Tibial artery (tissue), 4 donors: ENCODE measurements around the gene SCAMP4.
"Not testable (repeated sequence)": the region's sequence is repeated elsewhere in the genome, so short reads cannot be mapped to it uniquely, and the experiment has no call there.

Experiments used
- DNase-seq, 2 donors: peaks; one replicate each; pipeline ENCODE4 v3.0.0-alpha.2; 2019
- H3K27ac ChIP-seq, 2 donors: fragments of 200-600 bp; sonication (generic) in 1 of 2; 1 replicate in 1 of 2; 2 replicates in 1 of 2; pipeline ENCODE4 v1.5.1; 2018 to 2019; ENCODE audit warnings: mild to moderate bottlenecking in 1 of 2
- H3K27me3 ChIP-seq, 2 donors: fragments of 200-600 bp; sonication (generic) in 1 of 2; one replicate each; pipeline versions ENCODE4 v1.5.1 to v1.6.0; 2016 to 2019
- H3K36me3 ChIP-seq, 3 donors: fragments of 200-600 bp; sonication (generic) in 2 of 3; one replicate each; pipeline ENCODE4 v1.5.1; 2016 to 2019; ENCODE audit warnings: mild to moderate bottlenecking in 2 of 3
- H3K4me1 ChIP-seq, 4 donors: fragments of 200-600 bp; sonication (generic) in 2 of 4; 1 replicate in 3 of 4; 2 replicates in 1 of 4; pipeline ENCODE4 v1.5.1; 2016 to 2019
- H3K4me3 ChIP-seq, 2 donors: fragments of 200-600 bp; sonication (generic) in 1 of 2; 1 replicate in 1 of 2; 2 replicates in 1 of 2; pipeline ENCODE4 v1.5.1; 2018 to 2019; ENCODE audit warnings: mild to moderate bottlenecking in 2 of 2
- H3K9me3 ChIP-seq, 3 donors: fragments of 200-600 bp; sonication (generic) in 1 of 3; one replicate each; pipeline ENCODE4 v1.5.1; 2016 to 2019
- CTCF ChIP-seq, 2 experiments: fragments of 200-600 bp in 1 of 2; fragments of 450-650 bp in 1 of 2; IDR thresholded peaks; one replicate each; pipeline ENCODE4 v1.5.1; 2017 to 2019; ENCODE audit warnings: antibody characterized with exemption in 2 of 2, mild to moderate bottlenecking in 1 of 2, moderate library complexity in 1 of 2
- intact Hi-C: fragments of 100-400 bp; cut with DNase I; formaldehyde crosslinking; loops from one replicate; pipeline ENCODE4 v1.15.0; 2023; ENCODE audit warnings: low total_unique reads

SCAMP4 gene

DNA sequence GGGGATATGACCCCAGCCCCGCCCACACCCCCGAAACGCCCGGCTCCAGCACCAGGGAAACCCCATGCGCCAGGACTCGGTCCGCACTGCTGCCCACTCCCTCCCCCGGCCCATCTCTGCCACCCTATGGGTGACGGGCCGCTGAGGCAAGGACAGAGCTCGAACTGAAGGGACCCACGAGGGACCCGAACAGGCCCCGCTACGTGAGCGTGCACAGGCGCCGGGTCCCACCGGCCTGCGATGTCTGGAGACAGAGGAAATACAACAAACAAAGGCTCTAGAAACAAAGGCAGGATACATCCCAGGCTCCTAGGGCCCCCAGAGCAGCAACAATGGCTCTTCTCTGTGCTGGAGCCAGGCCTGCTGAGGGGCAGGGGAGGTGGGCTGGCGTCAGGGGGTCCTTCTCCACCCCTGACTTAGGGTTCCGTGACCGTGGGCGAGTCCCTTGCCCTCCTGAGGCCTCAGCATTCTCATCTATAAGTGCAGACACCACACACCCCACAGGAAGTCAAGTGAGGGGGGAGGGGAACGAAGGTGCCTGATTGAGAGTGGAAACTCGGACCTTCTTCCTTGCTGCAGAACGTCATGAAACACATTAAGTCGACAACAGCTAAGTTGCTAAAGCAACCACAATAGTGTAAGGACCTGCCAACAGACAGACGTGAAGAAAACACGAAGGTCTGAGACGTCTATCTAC, 23.0 kb upstream of the SCAMP4 start:
- H3K27ac ChIP-seq = no peak overlapping the region
- H3K36me3 ChIP-seq = peaks cover 0 to 23% (median 0%) of the 10 kb centered on the region in 3 donors
- intact Hi-C loops = no loop called here
- no peak for TF ChIP-seq CTCF (IDR thresholded peaks at IDR 0.05)
- H3K4me1 ChIP-seq = peaks cover 0 to 51% (median 36%) of the 10 kb centered on the region in 4 donors
- H3K4me3 ChIP-seq = no peak overlapping the region
- no peak for DNase-seq
- no peaks in the 10 kb centered on the region for H3K27me3 ChIP-seq
- no peaks in the 10 kb centered on the region for H3K9me3 ChIP-seq

GRCh38 chr19:1882786-1883692, 22.2 kb upstream of the SCAMP4 start:
- Histone ChIP-seq H3K27me3 (no peaks in the 10 kb centered on the region), H3K9me3 (no peaks in the 10 kb centered on the region), H3K36me3 (peaks cover 0 to 23% (median 0%) of the 10 kb centered on the region in 3 donors), H3K4me3 (peak overlapping the region in 1 of 2 donors; percentile 94), H3K4me1 (peaks cover 0 to 51% (median 36%) of the 10 kb centered on the region in 4 donors), H3K27ac (no peak overlapping the region)
- no peak for TF ChIP-seq CTCF (IDR thresholded peaks at IDR 0.05)
- no peak for DNase-seq
- intact Hi-C loops = no loop called here

DNA sequence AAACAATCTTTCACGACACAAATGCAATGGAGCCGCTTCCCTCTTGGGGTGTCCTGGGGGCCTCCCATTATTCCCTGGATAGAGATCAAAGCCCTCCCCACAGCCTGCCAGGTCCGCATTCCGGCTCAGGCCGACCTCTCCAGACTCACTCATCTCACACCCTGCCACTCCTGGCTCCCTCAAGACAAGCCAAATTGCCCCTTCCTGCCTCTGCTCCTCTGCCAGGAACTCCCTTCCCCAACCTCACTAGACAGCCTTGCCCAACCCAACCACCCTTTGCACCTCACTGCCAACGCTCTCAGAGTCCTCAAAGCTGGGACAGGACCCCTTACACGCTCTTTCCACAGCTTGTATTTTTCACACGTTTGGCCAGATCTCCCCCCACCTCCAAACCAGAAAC, 21.4 kb upstream of the SCAMP4 start:
- Histone ChIP-seq H3K4me3 (peak overlapping the region; percentile 84 to 94), H3K27me3 (no peaks in the 10 kb centered on the region), H3K27ac (no peak overlapping the region), H3K9me3 (no peaks in the 10 kb centered on the region), H3K36me3 (peaks cover 0 to 17% (median 0%) of the 10 kb centered on the region in 3 donors), H3K4me1 (peaks cover 0 to 51% (median 36%) of the 10 kb centered on the region in 4 donors)
- intact Hi-C loops = no loop called here
- no peak for TF ChIP-seq CTCF (IDR thresholded peaks at IDR 0.05)
- no peak for DNase-seq

DNA sequence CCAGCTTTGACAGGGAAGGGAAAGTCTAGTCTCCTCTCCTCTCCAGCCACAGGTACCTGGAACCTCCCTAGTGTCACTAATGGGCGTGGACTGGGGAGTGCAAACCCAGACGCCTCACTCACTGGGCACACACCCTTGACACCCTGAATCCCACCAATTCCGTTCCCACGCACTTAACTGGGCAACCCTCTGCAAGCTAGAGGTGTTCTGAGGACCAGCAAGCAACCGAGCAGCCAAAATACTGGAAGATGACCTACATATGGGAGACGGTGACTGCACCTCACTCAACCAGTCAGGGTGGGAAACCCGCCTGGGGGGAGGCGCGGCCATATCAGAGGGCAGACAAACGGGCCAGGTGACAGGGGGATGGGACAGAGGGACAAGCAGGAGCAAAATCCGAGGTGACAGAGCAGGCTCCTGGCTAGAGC, 20.9 kb upstream of the SCAMP4 start:
- H3K4me1 ChIP-seq = peaks cover 0 to 51% (median 36%) of the 10 kb centered on the region in 4 donors
- intact Hi-C loops = no loop called here
- TF ChIP-seq CTCF (IDR thresholded peaks at IDR 0.05) = no peak
- H3K9me3 ChIP-seq = no peaks in the 10 kb centered on the region
- DNase-seq = no peak
- H3K27ac ChIP-seq = peak overlapping the region; percentile 79
- no peaks in the 10 kb centered on the region for H3K27me3 ChIP-seq
- peaks cover 0 to 14% (median 0%) of the 10 kb centered on the region in 3 donors for H3K36me3 ChIP-seq
- H3K4me3 ChIP-seq = peak overlapping the region; percentile 84 to 94

DNA sequence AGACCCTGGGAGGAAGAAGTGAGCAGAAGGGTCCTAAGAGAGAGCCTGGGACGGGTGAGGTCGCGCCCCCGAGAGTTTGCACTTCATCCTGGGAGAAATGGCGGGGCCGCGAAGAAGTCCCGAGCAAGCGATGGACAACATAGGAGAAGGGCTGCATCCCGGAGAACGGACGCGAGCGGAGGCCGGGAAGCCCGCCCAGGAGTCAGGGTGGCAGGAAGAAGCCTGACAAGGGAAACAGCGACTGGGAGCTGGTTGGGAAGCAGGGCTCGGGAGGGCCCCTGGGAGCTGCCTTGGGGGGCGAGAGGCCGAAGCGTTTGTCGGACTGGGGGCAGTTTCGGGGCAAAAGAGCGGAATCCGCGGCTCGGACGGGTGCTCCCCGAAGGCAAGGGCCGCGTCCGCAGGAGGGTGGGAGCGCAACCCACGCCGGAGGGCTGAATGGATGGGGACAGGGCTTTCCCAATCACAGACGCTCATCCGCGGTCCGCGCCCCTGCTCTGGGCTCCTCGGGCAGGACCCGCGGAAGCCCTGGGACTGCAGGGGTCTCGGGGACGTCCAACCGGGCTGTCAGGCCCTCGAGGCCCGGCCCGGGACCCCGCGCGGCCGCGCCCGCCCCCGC, 20.4 kb upstream of the SCAMP4 start:
- Histone ChIP-seq H3K4me3 (peak overlapping the region; percentile 84 to 94), H3K9me3 (no peaks in the 10 kb centered on the region), H3K27me3 (no peaks in the 10 kb centered on the region), H3K27ac (peak overlapping the region; percentile 79), H3K36me3 (peaks cover 0 to 13% (median 0%) of the 10 kb centered on the region in 3 donors), H3K4me1 (peaks cover 0 to 51% (median 36%) of the 10 kb centered on the region in 4 donors)
- DNase-seq = peak in 1 of 2 donors; percentile 70
- intact Hi-C loops = no loop called here
- no peak for TF ChIP-seq CTCF (IDR thresholded peaks at IDR 0.05)

DNA sequence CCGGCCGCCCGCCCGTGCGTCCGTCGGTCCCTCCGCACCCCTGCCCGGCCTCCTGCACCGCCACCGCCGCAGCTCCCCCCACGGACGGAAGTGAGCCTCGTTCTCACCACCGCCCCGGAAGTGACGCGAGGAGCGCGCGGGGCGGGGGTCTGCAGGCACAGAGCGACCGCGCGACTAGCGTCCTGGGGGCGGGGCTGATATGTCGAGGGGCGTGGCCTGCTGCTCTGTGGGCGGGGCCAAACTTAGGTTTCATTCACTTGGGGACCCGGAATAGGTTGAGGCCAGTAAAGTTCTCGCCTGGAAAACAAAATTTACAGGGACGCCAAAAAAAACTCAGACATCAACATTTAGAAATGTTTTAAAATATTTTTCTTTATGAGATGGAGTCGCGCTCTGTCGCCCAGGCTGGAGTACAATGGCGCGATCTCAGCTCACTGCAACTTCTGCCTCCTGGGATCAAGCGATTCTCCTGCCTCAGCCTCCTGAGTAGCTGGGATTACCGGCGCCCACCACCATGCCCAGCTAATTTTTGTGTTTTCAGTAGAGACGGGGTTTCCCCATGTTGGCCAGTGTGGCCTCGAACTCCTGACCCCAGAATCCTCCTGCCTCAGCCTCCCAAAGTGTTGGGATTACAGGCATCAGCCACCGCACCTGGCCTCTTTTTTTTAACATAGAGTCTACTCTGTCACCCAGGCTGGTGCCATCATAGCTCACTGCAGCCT, 19.6 kb upstream of the SCAMP4 start, which contains the start of gene ABHD17A:
Gene ABHD17A (minus strand): TSS at position 99 of the 722 bp plus-strand sequence. CDS start 3,930 bp downstream, outside the sequence.
- Histone ChIP-seq H3K27ac (peak within 1 kb of the TSS; percentile 79), H3K4me3 (peak within 1 kb of the TSS; percentile 84 to 94), H3K4me1 (peaks cover 0 to 45% (median 36%) of the 10 kb centered on the region in 4 donors)
- peak; percentile 91 to 96 for DNase-seq
- H3K9me3 ChIP-seq, intact Hi-C loops, H3K27me3 ChIP-seq, H3K36me3 ChIP-seq: not testable (repeated sequence)

DNA sequence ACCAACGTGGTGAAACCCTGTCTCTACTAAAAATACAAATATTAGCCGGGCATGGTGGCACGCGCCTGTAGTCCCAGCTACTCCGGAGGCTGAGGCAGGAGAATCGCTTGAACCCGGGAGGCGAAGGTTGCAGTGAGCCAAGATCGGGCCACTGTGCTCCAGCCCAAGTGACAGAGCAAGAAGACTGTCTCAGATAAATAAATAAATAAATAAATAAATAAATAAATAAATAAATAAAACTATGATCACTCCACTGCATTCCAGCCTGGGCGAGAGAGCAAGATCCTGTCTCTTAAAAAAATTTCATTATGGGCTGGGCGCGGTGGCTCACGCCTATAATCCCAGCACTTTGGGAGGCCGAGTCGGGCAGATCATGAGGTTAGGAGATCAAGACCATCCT, 18.8 kb upstream of the SCAMP4 start:
- intact Hi-C loops, H3K4me3 ChIP-seq, H3K27ac ChIP-seq, DNase-seq, H3K9me3 ChIP-seq, H3K27me3 ChIP-seq, H3K36me3 ChIP-seq: not testable (repeated sequence)
- H3K4me1 ChIP-seq = peaks cover 0 to 39% (median 31%) of the 10 kb centered on the region in 4 donors
